Hematopoietic multipotent progenitor cell treated with erythropoietin and hydrocortisone succinate and interleukin-3 and kit ligand, for 17 days (in vitro differentiated cells): Measurements from ENCODE around the gene UGT2B15.
"Not testable (repeated sequence)": the region's sequence is repeated elsewhere in the genome, so short reads cannot be mapped to it uniquely, and the experiment has no call there.

Source experiments
- DNase-seq: peaks from one replicate; pipeline ENCODE4 v3.0.0-alpha.2; 2015; ENCODE audit warnings: low spot score

Gene UGT2B15

DNA sequence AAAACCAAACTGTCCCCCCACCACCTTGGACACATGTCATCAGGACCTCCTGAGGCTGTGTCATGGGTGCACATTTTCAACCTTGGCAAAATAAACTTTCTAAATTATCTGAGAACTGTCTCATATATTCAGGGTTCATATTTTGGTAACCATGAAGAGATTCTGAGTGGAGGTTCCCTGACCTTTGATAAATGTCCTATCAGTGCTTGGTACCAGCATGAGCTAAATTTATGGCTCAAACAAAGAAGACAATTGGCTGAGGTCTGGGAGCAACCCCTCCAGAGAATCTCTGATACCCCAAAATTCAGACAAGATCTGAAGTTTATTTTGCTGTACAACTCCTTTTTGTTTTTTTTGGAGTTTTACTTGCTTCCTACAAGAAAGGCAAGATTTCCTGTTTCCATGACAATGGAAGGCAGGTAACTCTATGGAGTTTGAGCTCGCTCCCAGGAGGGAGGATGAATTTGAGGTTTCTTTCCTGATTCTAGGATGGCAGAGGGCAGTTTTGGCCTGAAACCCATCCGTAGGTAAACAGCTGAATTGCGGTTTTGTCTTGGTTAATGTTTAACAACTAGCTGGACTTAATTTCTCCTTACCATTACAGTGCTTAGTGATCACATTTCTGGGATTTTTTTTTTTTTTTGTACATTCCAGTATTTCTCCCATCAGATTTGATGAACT lies 14.5 kb downstream of the UGT2B15 start:
- no peak for DNase-seq

DNA sequence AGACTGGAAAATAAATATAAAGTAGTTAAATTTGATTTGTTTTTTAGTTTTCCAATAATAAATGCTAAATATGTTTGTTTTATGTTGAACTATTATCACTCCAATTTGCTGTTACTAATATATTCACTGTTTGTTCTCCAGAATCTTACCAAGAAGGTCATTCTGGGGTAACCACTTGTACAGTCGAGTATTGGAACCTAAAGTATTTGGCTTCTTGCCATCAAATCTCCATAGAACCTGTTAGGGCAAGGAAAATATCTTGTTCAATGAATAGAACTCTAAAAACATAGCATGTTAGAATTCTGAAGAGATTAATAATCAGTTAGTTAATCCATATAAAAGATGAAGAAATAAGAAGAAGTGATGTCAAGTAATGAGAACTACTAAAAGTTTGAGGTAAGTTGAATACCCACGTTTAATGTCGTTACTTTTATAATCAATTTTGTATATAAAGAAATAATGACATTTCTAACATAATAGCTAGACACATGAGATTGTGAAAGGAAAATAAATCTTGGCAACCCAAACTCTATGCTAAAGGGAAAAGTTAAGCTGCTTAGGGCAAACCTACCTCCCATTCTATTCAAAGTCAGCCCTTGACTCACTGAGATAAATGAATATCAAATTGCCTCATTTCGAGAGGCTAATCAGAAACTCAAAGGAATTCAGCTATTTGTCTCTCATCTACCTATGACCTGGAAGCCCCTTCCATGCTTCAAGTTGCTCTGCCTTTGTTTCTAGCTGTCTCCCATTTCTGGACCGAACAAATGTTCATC lies 15.3 kb downstream of the UGT2B15 start:
- no peak for DNase-seq

DNA sequence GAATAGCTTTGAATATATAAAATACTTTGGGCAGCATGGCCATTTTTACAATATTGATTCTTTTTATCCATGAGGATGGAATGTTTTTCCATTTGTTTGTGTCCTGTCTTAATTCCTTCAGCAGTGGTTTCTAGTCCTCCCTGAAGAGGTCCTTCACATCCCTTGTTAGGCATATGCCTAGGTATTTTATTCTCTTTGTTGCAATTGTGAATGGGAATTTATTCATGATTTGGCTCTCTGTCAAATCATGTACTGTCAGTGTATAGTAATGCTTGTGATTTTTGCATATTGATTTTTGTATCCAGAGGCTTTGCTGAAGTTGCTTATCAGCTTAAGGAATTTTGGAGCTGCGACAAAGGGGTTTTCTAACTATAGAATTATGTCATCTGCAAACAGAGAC lies 18.5 kb downstream of the UGT2B15 start:
- DNase-seq = no peak

DNA sequence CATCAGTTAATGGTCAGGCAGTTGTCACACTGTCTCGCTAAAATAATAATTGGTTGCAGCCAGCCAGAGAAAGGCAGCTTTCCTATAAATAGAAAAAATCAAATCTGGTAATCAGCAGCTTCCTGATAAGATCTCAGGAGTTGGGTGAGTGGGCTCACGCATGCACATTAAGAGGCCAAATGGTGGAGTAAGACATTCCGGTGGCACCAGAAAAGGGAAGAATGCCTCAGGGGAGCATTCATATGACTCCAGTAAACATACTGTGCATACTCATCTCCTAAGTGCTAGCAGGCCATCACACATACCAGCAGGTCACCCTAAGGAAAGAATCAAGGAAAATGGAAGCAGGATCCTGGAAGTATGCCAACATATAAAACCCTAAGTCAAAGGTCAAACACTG lies 40.1 kb downstream of the UGT2B15 start:
- DNase-seq = no peak

DNA sequence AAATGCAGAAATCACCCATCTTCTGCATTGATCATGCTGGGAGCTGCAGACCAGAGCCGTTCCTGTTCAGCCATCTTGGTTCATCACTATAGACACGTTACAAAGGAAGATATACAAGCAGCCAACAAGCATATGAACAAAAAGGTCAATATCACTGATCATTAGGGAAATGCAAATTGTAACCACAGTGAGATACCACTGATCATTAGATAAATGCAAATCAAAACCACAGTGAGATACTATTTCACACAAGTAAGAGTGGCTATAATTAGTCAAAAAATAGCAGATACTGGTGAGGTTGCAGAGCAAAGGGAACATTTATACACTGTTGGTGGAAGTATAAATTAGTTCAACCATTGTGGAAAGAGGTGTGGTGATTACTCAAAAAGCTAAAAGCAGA lies 47.7 kb downstream of the UGT2B15 start:
- DNase-seq = not testable (repeated sequence)

DNA sequence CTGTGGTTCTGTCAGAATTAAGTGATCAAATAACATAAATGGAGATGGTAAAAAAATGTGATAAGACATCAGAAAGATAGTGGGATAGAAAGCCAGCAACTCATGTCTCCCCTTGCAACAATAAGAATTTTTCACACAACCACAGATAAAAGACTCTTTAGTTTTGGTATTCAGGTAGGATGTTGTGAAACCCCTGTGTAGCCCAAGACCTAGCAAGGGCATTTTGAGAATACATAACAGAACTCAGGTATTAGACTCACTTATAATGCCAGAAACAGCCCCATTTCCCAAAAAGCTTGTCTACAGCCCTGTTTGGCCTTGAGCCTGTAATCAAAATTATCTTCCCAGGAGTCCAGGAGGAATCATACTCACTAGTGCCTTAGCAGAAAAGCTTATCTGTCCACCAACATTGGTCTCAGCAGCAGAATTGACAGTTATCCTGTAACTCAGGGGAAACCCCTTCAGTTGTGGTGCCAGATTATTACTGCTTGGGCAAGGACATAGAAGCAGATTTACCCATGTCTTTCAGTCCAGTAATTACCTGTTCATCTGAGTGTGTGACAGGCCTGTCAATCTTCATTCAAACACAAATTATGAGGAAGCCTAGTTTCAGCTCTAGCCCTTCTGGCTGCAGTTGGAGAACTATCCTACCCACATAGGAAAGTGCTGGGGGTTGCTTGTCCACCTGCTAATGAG lies 53.3 kb downstream of the UGT2B15 start:
- DNase-seq = no peak

DNA sequence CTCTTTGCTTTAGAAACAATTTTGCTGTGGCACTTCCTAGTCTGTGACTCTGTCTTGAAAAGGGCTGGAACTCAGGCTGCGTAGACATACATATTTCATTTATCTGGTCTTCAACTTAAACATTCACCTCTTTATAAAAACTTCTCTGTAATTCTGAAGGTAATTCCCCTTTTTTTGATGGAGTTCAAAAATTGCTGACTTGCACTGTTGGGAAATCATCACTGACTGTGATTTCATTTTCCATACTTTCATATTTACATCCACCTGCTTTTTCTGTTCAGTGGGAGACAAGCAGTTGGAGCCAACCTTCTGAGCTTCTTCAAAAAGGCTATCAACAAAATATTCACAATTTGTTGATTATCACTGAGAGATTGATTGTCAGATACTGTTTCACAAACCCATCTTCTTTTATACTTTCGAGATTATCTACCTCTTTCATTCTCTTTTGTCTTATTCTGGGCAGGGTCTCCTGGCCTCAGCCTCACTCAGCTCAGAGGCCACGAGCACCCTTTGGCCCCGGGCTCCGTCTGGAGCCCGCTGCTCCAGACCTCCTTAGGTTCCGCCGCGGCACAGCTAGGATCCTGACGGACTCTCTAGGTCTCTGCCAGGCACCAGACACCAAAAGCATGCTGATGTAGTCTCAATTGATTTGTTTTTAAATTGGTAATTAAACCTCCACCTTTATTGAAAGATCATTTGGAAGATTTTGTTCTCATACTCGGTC lies 54.6 kb downstream of the UGT2B15 start:
- DNase-seq = no peak

DNA sequence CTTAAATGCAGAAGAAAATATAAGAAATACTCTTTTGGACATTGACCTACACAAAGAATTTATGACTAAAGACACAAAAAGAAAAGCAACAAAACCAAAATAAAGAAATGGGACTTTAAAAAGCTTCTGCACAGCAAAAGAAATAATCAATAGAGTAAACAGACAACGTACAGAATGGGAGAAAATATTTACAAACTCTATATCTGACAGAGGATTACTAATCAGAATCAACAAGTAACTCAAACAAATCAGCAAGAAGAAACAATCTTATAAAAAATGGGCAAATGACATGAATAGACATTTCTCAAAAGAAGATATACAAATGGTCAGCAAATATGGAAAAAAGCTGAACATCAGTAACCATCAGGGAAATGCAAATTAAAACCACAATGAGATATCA lies 56.7 kb downstream of the UGT2B15 start:
- no peak for DNase-seq

DNA sequence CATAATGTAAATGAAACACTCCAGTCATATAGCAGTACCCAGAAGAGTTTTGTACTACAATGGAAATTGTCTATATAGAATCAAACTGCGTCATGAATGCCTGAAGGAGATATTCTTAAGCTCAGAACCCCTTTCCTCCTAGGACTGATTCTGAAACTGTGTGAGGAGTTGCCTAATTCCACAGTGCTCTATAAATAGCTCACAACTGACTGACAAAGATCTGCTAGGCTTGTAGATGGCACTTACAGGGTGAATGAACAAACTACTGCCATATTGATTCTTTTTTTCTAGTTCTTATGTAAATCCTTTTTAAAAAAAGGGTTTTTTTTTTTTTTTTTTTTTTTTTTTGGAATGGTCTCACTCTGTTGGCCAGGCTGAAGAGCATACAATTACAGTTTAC lies 64.2 kb downstream of the UGT2B15 start:
- DNase-seq = no peak

DNA sequence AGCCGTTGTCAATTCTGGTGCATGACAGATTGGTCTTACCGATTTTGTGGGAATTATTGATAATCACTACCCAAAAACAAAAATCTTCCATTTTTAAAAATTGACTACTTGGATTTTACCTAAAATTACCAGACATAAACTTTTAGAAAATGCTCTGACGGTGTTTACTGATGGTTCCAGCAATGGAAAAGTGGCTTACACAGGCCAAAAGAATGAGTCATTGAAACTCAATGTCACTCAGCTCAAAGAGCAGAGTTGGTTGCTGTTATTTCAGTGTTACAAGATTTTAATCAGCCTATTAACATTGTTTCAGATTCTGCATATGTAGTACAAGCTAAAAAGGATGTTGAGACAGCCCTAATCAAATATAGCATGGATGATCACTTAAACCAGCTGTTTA lies 71.3 kb downstream of the UGT2B15 start:
- DNase-seq = no peak

DNA sequence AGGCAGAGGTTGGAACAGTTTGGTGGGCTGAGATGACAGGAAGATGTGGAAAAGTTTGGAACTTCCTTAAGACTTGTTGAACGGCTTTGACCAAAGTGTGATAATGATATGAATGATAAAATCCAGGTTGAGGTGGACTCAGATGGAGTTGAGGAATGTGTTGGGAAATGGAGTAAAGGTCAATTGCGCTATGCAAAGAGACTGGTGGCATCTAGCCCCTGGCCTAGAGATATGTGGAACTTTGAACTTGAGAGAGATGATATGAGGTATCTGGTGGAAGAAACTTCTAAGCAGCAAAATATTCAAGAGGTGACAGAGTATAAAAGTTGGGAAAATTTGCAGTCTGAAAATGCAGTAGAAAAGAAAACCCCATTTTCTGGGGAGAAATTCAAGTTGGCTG lies 73.0 kb downstream of the UGT2B15 start:
- no peak for DNase-seq
